ENCODE results near the gene GIPR.

DNA sequence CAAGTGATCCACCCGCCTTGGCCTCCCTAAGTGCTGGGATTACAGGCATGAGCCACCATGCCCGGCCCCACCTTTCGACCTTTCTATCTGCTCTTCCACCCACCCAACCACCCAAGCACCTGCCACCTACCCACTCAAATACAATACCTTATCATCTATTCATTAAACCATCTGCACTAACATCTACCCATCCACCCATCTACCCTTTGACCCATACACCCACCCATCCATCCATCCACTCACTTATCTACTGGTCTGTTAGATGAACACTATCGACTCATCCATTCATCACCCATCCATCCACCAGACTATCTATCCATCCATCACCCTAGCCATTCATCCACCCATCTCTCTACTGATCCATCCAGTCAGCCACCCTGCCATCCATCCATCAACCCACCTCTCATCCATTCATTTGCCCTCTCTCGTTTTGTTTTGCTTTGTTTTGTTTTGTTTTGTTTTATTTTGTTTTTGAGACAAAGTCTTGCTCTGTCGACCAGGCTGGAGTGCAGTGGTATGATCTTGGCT, 46.0 kb upstream of the GIPR start:
- TF ChIP-seq ZFP3 (CRISPR knock-in tag; IDR thresholded peaks at IDR 0.05) (no peak), ZNF70 (CRISPR knock-in tag; IDR thresholded peaks at IDR 0.05) (no peak), OSR1 (CRISPR knock-in tag; IDR thresholded peaks at IDR 0.05) (no peak), TCF4 (CRISPR knock-in tag; IDR thresholded peaks at IDR 0.05; ENCODE audit: borderline replicate concordance) (no peak), ARNTL (CRISPR knock-in tag; IDR thresholded peaks at IDR 0.05; ENCODE audit: borderline replicate concordance, low read depth) (no peak), ZFP30 (CRISPR knock-in tag; IDR thresholded peaks at IDR 0.05) (no peak), RARB (CRISPR knock-in tag; IDR thresholded peaks at IDR 0.05) (no peak), BACH2 (CRISPR knock-in tag; IDR thresholded peaks at IDR 0.05; ENCODE audit: borderline replicate concordance) (no peak), ZNF565 (CRISPR knock-in tag; conservative IDR thresholded peaks at IDR 0.05; ENCODE audit: low read depth) (no peak), ZC3H10 (CRISPR knock-in tag; IDR thresholded peaks at IDR 0.05) (no peak)
- TF ChIP-seq, protein P1, sequence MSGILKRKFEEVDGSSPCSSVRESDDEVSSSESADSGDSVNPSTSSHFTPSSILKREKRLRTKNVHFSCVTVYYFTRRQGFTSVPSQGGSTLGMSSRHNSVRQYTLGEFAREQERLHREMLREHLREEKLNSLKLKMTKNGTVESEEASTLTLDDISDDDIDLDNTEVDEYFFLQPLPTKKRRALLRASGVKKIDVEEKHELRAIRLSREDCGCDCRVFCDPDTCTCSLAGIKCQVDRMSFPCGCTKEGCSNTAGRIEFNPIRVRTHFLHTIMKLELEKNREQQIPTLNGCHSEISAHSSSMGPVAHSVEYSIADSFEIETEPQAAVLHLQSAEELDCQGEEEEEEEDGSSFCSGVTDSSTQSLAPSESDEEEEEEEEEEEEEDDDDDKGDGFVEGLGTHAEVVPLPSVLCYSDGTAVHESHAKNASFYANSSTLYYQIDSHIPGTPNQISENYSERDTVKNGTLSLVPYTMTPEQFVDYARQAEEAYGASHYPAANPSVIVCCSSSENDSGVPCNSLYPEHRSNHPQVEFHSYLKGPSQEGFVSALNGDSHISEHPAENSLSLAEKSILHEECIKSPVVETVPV (CRISPR knock-in tag; IDR thresholded peaks at IDR 0.05), result no peak
- TF ChIP-seq, protein P2, sequence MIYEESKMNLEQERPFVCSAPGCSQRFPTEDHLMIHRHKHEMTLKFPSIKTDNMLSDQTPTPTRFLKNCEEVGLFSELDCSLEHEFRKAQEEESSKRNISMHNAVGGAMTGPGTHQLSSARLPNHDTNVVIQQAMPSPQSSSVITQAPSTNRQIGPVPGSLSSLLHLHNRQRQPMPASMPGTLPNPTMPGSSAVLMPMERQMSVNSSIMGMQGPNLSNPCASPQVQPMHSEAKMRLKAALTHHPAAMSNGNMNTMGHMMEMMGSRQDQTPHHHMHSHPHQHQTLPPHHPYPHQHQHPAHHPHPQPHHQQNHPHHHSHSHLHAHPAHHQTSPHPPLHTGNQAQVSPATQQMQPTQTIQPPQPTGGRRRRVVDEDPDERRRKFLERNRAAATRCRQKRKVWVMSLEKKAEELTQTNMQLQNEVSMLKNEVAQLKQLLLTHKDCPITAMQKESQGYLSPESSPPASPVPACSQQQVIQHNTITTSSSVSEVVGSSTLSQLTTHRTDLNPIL (CRISPR knock-in tag; IDR thresholded peaks at IDR 0.05; ENCODE audit: low read depth), result no peak
- TF ChIP-seq, protein P3, sequence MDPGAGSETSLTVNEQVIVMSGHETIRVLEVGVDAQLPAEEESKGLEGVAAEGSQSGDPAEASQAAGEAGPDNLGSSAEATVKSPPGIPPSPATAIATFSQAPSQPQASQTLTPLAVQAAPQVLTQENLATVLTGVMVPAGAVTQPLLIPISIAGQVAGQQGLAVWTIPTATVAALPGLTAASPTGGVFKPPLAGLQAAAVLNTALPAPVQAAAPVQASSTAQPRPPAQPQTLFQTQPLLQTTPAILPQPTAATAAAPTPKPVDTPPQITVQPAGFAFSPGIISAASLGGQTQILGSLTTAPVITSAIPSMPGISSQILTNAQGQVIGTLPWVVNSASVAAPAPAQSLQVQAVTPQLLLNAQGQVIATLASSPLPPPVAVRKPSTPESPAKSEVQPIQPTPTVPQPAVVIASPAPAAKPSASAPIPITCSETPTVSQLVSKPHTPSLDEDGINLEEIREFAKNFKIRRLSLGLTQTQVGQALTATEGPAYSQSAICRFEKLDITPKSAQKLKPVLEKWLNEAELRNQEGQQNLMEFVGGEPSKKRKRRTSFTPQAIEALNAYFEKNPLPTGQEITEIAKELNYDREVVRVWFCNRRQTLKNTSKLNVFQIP (CRISPR knock-in tag; IDR thresholded peaks at IDR 0.05; ENCODE audit: borderline replicate concordance, low read depth), result no peak
- TF ChIP-seq, protein P4, sequence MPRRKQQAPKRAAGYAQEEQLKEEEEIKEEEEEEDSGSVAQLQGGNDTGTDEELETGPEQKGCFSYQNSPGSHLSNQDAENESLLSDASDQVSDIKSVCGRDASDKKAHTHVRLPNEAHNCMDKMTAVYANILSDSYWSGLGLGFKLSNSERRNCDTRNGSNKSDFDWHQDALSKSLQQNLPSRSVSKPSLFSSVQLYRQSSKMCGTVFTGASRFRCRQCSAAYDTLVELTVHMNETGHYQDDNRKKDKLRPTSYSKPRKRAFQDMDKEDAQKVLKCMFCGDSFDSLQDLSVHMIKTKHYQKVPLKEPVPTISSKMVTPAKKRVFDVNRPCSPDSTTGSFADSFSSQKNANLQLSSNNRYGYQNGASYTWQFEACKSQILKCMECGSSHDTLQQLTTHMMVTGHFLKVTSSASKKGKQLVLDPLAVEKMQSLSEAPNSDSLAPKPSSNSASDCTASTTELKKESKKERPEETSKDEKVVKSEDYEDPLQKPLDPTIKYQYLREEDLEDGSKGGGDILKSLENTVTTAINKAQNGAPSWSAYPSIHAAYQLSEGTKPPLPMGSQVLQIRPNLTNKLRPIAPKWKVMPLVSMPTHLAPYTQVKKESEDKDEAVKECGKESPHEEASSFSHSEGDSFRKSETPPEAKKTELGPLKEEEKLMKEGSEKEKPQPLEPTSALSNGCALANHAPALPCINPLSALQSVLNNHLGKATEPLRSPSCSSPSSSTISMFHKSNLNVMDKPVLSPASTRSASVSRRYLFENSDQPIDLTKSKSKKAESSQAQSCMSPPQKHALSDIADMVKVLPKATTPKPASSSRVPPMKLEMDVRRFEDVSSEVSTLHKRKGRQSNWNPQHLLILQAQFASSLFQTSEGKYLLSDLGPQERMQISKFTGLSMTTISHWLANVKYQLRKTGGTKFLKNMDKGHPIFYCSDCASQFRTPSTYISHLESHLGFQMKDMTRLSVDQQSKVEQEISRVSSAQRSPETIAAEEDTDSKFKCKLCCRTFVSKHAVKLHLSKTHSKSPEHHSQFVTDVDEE (CRISPR knock-in tag; IDR thresholded peaks at IDR 0.05), result no peak

All from SK-N-SH treated with all-trans-retinoic acid at 6 μM for 48 hours (cell line).